NCI-H2107 treated with DMSO at 0.1 percent for 48 hours (cell line): ENCODE results near the gene MESP2.

Experiments used
- DNase-seq: peaks from one replicate; lab custom pipeline; 2025; ENCODE audit not compliant: unreplicated experiment; lab: John Stamatoyannopoulos, UW

MESP2 gene

DNA sequence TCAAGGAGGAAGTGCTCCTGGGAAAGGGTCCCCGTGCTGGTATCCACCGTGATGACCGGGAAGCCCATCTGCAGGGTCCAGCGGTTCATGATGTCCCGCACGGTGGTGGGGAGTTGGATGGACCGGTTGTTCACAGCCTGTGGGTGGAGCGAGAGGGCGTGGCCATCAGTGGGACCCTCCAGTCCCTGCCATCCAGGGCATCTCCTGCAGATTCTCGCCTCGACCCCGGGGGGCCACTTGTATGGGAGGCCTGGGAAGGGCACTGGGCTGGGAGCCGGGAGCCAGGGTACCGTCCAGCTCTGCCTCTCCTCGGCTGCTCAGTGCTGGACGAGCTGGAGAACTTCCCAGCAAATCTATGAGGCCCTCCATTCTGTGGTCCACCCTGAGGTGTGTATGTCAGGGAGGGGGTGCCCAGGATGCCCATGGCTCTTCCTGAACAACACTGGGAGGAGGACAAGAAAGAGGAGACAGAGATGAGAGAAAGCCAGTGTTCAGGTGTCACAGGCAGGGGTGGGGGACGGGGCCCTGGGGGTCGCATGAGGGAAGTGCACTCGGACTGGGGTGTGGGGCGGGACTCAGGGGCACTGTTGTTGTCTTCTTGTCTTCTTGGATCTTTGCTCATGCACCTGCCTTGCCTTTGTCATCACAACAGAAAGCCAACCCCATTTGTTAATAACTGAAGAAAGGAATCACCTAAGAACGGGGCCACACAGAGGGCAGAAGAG, 25.5 kb downstream of the MESP2 start:
- no peak for DNase-seq

DNA sequence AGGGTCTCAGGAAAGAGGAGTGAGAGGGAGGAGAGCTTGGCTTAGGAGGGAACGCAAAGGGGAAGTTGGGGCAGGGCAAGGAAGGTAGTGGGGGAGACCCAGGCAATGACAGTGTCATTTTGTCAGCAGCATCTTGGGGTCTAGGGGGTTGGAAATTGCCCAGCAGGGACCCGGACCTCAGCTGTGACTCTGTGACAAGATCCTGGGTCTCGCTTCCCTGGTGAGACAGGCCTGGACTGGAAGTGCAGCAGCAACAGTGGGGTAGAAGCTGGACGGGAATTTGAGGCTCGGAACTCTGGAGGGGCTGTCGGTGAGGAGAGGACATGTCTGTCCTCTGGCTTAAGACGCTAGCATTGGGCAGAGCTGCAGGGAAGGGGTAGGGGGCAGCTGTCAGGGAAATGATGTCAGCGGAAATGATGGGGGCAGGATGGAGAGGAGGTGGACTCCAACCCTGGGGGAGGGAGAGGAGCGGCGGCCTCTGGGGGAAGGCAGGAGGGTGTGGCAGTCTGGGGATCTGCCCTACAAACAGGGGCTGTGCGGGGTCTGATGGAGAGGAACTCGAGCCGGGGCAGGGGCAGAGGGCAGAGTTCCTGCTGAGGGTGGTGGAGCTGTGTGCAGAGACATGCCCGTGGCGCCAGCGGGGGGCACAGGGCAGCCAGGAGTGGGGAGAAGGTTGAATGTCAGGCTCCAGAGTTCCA, 26.2 kb downstream of the MESP2 start:
- DNase-seq, result no peak

DNA sequence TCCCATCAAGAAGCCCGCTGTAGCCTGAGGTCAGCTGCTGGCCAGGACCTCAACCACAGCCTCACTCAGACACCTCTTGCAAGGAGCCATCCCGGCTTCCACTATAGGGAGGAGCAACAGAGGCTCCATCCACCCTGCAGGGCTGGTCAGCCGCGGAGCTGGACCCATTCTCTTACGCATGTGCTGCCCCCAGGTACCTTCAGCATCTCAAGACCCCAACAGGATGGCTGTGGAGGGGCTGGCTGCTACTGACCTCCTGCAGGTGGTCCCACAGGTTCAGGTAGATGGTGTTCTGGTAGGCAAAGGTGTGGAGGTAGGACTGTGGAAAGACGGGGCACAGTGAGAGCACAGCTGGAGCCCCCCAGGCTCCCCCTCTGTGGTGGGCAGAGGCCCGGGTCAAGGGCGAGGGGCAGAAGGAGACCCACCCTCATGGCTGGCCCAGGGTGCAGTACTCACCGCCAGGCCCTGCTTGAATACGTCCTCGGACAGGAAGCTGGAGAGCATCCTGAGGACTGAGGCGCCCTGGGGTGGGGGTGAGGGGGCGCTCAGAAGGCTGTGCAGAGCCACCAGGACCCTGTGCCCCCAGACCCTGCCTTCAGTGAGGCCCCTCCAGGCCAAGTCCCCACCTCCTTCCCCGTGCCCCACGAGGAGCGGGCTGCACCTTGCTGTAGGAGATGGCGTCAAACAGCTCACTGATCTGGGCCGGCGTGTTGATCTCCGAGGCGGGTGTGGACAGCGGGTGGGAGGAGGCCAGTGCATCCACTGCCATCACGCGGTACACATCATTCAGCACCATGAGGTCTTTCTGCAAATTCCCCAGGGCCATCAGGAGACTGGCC, 27.1 kb downstream of the MESP2 start:
- no peak for DNase-seq

DNA sequence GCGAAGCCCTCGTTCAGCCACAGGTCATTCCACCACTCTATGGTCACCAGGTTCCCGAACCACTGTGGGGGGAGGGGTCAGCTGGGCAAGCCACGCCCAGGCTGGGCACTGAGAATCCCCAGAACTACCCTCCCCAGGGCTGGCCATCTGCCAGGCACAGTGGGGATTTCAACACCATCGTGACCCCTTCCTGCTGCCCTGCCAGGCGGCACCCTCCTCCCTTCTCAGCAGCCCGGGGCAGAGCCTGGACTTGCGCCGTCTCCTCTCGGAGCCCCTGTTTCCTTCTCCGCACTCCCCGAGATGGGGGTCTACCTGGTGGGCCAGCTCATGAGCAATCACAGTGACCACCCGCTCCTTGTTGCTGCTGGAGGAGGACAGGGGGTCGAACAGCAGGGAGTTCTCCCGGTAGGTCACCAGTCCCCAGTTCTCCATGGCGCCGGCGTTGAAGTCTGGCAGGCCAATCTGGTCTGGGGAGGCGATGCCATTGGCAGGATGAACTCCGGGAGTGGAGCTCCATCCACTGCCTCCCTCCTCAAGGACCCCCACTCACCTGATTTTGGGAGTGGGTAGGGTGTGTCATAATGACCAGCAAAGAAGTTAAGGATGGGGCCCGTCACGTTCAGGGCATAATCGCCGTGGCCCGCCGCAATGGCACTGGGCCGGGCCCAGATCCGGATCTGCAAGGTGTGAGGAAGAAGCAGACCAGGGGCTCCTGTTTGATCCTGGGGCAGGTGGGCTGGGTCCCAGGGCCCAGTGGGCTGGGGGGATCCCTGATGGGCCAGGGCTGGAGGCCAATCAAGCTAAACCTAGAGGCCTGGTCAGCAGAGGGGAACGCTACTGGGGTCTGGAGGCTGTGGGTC, 28.0 kb downstream of the MESP2 start:
- no peak for DNase-seq

DNA sequence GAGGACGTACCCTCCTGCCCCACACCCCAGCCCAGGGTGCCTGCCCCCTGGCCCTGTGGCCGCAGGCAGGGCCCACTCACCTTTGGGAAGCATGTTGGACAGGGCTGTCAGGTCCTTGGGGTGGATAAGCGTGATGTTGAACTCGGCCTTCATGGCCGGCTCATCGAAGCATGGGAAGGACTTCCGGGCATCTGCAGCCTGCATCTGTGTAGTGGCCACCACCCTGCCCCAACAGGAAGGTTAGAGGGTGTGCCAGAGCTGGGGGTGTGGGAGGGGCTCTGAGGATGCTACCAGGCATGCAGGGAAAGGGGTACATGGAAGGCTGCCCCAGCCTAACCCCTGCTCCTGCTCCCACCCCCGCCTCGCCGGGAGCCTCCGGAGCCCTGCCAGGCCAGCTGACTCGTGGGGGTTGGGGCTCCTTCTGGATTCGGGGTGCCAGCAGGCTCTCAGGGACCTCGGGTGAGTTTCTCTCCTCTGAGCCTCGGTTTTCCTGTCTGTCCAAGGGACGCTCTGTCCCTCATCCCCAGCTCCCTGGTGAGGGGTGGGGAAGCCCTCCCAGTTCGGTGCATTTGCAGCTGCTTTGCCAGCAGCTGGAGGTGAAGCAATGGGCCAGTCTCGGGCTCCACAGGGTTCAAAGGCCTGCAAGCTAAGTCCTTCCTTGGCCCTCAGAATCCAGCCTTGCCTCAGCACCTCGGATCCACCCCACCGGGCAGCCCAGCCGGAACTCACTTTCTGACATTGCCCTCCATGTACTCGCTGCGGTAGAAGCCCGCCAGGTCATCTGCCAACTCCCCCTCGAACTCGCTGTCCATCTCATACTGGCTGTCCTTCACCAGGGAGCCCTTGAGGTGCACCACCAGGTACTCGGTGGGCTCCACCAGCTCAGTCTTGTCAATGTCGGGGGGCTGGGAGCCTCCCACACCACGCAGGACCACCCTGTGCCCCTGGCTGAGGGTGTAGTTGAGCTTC, 29.4 kb downstream of the MESP2 start:
- no peak for DNase-seq

DNA sequence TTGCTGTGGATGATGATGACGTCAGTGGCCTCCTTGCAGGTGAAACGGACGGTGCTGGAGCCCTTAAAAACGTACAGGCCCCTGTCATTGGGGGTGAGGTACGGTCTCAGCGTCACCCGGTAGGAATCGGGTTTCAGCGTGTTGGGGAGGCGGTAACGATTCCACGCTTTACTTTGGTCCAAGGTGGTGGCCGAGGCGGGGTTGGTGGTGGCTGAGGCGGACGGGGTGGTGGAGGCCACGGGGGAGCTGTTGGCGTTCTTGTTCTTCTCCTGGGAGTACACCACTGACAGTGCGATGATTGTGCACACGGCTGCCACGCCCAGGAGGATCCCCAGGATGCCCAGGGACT, 30.1 kb downstream of the MESP2 start:
- DNase-seq, result peak; percentile 30

DNA sequence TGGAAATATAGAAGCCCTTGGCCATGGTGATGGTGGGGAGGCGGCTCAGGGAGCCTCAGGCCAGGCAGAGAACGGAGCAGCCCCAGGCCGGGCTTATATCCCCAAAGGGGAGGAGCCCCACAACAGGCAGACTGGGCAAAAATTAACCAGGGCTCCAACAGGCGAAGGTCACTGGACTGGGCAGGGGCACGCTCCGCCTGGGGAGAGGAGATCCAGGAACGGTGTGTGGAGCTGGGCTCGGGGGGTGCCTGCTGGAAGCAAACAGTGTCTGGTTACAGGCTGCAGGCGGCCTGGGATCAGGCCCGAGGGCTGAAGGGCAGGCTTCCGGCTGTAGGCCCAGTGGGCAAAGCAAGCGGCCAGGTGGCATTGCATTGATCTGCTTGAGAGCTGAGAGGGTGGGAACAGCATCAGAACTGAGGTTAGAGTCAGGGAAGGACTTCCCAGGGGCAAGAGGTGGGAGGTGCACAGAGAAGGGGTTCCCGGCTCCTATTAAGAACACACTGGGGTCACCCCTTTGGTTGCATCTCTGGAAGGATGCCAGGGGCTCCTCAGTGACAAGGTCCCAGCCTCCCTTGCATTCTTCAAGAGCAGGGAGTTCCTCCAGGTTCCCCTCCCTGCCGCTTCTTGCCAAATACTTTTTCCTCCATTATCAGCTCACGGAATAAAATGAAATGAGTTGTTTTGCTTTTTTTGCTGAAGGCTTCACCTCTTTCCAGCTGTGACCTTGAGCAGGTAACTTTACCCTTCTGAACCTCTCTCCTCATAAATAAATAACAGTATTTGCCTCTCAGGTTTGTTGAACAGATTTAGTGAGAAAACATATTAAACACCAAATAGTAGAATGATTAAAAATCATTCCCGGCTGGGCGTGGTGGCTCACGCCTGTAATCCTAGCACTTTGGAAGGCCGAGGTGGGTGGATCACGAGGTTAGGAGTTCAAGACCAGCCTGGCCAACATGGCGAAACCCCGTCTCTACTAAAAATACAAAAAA, 30.7 kb downstream of the MESP2 start:
- DNase-seq, result no peak

DNA sequence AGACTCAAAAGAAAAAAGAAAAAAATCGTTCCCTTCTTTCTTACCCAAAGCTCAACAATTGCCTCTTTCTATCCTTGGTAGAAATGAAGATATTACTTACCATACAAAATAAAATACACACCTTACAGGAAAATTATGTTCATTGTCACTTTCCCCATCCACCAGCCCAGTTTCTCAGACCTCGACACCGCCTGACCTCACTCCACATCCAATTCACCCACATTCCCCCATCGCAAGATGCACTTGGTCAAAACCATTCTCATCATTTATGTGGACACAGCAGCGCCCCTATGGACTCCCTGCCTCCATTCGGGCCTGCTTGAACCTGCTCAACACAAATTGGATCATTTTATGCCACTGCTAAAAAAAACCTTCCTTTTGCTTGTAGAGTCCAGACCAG, 31.6 kb downstream of the MESP2 start:
- DNase-seq, result no peak

DNA sequence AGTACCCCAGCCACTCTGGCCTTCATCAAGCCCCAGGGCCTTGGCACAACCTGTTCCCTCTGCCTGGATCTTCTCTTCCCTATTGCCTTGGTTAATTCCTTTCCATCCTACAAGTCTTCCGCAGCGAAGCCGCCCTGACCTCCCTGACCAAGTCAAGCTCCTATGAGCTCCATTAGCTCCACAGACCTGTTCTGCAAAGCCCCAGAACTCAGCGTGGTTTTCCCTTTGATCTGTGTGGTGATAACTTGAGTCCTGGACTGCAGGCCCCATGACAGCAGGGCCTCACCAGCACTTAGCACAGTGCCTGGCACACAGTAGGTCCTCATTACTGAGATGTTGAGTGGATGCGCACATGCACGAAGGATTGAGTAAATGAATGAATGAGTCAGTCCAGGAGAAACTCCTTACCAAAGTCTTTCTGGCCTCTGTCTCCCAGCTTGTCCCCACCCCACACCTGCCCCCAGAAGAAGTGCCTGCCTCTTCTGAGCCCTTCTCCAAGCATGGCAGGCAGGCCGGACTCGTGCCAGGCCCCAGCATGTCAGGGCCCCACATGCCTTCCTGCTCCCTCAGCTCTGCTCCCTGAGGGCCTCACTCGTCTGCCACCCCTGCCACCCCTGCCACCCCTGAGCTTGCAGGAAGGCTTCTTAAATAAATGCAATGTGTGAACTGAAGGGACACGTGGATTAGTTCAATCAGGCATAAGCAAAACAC, 32.2 kb downstream of the MESP2 start:
- no peak for DNase-seq

DNA sequence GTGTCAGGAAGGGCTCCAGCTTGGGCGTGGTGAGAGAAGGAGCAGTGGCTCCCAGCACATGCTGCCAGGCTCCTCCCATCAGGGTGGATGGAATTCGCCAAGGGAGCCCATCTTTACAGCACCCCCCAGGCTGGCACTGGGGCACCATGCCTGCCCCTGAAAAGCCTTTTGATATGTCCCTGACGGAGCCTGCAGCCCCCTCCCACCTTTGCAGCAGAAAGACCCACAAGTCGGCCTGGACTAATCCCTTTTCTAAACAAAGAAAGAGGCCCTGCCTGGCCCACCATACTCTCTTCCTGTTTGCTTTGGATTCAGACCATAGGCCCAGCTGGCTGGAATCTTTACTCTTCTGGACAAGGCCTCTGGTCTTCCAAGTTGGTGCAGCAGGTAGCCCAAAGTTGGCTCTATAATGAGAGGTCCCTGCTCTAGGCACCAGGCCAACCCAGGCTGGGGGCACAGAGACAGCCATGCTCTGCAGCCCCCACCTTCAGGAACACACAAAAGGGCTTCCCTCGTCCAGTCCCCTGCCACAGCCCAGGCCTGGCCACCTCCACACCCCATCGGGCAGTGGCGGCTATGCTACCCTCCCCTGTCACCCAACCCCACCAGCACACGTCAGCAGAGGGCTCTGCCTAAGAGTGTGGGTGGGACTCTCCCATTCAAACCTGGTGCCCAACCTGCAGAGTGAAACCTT, 33.1 kb downstream of the MESP2 start:
- DNase-seq, result no peak

DNA sequence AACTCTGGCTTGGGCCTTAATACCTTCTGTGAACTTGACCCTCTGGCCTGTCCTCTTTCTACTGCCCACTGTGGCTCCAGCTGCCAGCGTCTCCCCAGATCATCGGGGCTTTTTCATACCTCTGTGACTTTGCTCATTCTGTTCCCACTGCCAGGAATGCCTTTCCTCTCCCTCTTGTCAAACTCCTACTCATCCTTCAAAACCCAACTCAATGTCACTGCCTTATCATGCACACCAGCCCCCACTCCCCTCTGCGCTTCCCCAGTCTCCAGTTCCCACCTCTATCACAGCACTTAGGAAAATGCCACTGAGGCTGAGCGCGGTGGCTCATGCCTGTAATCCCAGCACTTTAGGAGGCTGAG, 33.6 kb downstream of the MESP2 start:
- DNase-seq, result no peak

DNA sequence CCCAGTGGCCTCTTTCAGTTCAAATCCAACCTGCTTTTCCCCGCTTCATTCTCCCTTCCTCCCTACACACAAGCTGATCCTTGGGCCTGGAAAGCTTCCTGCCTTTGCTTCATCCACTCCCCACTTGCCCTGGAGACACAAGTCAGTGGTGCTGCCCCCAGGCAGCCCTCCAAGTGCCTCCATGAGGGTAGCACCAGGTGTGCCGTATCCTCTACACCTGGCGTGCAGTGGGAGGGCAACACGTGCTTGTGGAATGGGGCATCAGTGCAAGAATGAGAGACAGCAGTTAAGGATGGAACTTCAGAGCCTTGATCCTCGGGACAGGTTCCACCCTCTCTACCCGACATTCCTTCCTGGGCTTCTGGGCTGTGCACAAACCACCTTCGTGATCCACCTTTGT, 34.7 kb downstream of the MESP2 start:
- no peak for DNase-seq

DNA sequence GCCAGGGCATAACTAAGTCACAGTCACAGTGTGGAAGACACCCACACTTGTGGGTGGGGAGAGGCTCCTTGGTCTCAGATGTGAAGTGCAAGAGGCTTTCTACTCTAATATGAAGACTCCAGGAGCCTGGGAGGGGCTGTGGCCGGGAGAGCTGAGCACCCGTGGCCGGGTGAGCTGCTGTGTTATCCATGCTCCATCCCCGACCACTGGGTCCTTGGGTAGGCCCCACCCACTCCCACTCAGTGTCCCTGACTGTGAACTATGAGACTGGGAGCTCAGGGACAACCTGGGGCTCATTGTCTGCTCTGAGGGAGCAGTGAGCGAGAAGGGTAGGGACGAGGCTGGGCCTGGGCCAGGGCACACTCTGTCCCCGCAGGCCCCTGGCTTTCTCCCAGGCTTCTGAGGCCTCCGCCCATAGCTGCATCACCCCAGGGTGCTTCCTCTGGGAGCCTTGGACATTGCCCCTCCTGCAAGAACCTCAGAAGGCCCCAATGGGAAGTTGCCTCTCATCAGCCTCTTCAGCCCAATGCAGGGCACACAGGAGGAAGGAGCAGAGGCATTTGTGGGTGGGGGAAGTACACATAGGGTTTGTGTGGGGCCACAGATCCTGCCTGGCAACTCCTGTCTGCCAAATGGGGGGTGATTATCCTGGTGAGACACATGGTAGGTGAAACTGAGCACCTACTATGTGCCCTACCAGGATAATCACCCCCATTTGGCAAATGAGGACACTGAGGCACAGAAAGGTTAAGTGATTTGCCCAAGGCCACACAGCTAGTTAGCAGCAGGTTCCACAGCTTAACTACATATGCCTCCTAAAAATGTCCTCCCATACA, 36.1 kb downstream of the MESP2 start:
- no peak for DNase-seq

DNA sequence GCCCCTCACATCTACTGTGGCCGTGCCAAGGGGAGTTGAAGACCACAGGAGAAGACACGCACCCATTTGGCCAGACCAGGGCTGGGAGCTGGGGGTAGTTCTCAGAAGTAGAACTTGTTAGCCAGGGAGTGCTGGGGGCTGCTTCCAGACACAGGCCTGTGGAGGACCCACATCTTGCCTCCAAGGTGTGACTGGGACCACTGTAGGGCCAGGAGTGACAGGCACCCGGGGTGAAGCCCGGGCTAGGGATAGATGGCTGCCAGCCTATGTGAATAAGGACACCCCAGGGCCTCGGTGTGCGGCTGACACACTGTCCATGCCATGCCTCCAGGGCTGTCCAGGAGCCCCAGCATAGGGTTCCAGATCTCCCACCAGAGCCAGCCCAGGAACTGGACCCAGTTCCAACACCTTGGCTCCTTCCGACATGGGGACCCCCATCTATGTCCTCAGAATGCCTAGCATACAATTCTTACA, 36.8 kb downstream of the MESP2 start:
- no peak for DNase-seq

DNA sequence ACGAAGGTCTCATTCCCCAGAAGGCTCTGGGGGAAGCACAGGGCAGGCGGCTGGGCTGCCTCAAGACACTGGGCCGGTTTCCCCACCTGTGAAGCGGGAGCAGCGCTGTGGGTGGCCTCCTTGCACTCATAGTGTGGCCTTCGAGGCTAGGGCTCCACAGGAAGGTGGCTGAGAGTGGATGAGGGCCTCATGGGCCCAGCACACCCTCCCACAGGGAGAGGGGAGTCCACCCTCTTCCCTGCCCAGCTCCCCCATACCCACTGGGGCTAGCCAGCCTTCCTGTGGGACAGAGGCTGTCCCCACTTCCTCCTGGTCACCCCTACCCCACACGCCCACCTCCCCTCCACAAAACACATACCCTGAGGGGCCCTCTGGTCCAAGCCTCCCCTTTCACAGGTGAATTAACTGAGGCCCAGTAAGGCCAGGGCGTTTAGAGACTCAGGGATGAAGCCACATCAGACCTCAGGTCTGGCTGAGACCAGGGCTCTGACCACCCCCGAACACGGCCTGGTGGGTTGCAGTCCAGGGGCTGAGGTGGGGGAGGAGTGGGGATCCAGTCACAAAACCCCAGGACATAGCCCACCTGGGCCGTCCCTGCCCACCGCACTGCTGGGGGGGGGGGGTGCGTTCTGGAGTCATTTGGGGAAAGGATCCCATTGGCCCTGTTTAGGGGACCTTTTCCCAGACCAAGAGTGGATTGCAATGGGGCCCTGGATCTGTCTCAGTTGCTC, 37.4 kb downstream of the MESP2 start:
- DNase-seq, result no peak
